Activated CD4-positive, alpha-beta T cell treated with anti-CD3 and anti-CD28 coated beads, Interleukin-2, amount 50 U/mL, for 16 hours (primary cell): ENCODE measurements around the gene CASTOR1.
A peak's percentile ranks its signal among the peaks of the same experiment; 100 is the strongest.

Experiments used
- DNase-seq: peaks from one replicate; pipeline ENCODE4 v3.0.0-alpha.2; 2020

CASTOR1 gene

DNA sequence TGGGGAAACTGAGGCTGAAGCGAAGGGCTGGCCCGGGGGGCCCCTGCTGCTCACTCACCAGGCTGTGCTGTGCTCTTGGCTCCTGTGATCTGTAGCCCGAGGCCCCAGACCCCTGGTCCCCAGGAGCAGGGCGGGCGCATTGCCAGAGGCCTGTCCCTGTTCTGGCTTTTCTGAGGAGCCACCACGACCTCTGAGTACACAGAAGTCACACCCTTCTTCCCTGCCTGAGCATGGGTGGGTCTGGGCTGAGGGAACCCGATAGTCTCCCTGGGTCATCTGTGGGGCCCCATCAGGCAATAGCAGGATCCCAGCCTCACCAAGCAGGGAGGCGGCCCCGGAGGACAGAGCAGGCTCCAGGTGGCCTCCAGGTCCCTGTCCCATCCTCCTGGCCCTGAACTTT is 5.1 kb downstream of the CASTOR1 start:
- no peak for DNase-seq

DNA sequence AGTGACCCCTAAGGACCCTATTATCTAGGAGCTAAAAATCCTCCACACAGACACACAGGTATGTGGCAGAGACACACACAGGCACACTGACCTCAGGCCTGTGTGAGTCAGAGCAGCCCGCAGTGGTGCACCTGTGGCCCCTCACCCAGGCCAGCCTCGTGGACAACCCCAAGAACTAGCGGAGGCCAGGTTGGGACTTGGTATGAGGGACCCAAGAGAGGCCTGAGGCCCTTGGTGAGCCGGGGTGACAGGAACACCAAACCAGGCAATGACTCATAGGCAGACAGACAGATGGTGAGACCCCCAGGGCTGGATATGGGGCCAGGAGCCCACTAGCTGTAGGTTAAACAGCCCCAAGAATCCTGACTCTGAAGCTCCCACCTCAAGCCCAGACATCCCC is 6.0 kb downstream of the CASTOR1 start:
- no peak for DNase-seq

DNA sequence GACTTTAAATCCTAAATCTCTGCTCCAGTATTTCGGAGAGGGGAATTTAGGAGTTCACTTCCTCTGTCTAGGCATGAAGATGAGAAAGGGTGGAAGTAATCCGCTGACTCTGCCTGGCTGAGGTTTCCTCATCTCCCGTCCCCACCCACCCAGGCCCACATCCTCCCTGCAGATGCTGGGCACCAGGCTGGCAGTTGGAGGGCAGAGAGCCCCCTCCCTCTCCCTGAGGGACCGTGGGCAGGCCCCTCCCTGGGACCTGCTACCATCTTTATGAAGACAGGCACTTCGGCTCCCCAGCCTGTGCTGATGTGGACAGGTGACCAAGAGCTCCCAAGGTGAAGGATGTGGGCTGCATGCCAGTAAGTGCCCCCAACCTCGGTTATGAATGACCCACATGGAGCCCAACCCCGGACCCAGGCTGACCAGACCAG is 6.7 kb downstream of the CASTOR1 start:
- DNase-seq: no peak

DNA sequence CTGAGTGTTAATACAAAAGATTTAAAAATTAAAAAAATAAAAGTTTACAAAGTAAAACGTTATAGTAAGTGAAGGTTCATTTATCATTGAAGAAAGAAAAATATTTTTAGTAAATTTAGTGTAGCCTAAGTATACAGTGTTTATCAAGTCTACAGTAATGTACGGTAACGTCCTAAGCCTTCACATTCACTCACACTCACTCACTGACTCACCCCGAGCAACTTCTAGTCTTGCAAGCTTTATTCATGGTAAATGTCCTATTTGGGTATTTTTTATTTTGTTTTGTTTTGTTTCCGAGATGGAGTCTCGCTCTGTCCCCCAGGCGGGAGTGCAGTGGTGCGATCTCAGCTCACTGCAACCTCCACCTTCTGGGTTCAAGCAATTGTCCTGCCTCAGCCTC is 8.8 kb downstream of the CASTOR1 start:
- no peak for DNase-seq

DNA sequence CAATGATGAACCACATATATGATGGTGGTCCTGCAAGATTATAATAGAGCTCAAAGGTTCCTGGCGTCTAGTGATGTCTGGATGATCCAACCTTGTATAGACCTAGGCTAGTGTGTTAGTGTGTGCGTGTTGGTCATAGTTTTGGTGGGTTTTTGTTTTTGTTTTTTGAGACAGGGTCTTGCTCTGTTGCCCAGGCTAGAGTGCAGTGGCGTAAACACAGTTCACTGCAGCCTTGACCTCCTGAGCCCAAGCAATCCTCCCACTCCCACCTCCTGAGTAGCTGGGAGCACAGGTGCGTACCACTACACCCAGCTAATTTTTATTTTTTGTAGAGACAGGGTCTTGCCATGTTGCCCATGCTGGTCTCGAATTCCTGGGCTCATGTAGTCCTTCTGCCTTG is 9.4 kb downstream of the CASTOR1 start:
- no peak for DNase-seq

DNA sequence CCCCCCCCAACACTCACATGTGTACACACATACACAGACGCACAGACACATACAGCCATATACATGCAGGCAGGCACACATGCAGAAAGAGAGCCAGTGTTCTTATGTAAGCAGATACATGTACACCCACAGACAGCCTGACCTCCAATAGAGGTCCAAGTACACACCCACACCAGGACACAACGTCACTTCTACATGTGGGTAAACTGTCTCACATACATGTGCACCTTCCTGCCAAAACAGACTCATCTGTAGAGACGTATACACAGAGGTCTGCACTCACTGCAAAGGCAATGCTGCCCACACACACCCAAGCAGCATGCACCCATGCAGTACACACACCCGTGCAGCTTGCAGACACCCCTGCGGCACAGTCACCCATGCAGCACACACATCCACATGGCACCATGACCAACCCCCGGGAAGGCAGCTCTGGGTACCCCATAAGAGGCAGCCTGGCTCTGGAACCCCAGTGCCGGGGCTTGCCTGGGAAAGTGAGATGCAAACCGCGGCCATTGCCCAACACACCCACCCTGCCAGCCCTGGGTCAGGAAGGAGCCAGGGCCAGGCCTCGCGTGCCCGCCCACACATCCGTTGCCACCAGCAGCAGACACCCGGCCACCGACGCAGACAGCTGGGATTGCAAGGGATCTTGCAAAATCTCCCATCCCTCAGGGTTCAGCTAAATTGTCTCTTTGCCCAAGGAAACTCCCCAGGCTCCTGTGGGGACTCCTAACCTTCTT is 10.1 kb downstream of the CASTOR1 start:
- no peak for DNase-seq

DNA sequence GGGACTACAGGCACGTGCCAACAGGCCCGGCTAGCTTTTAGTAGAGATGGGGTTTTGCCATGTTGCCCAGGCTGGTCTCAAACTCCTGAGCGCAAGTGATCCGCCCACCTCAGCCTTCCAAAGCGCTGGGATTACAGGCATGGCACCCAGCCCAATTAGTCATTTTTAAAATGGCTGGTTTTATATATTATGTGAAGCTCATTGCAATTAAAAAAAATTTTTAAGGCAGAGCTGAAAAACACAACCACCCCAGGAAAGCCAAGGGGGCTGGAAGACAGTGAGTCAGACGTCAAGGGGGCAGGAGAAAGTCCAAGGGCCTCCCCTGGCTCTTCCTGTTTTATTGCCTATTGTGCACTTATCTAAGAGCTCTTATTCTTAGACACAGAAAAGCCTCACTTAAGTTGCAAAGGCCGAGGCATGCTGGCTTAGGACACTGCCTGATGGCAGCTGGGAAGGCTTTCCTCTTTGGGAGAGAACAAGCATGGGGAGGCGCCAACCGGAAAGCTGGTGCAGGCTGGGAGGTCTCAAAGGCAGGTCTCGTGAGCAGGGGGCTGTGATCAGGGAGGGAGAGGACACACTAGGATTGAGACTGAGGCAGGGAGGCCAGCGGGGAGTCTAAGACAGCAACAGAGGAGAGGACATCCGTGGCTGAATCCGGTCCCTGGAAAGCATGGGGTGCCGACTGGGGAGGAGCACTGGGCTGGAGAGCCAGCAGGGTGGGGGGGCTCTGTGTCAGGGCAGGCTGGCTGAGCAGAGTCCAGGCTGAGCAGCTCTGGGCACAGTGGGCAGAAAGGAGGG is 11.6 kb downstream of the CASTOR1 start:
- DNase-seq: no peak

DNA sequence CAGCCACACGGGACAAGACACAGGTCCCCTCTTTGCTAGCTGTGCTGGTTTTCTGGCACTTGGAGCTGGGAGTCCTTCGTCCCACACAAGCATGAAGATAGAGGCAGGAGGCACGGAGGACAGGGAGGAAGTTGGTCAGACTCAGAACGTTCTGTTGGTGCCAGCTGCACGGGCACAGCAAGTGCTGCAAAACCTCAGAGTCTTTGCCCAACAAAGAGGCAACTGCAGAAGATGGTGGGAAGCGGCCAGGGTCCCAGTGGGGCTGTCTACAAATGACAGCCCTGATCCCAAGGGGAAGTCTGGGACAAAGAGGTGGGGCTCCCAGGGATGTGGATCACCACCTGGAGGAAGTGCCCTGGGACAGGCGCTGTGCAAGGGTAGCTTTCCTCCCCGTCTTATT is 13.3 kb downstream of the CASTOR1 start:
- DNase-seq: no peak

DNA sequence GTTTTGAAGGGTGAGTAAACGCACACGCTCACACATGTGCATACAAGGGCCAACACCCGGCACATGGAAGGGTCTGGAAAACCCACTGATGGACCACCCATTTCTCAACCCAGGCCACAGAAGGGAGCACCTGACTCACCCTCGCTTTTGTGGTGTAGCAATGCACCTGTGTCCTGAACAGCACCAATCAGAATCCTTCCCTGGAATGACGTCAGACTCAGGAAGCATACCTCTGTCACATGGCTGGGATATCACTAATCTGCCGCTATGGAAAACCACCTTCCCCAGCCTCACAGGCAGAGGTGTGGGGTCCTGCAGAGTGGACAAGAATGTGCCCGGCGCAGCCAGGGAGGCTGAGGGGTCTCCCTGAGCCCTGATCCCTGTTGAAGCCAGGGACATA is 13.7 kb downstream of the CASTOR1 start:
- DNase-seq: no peak

DNA sequence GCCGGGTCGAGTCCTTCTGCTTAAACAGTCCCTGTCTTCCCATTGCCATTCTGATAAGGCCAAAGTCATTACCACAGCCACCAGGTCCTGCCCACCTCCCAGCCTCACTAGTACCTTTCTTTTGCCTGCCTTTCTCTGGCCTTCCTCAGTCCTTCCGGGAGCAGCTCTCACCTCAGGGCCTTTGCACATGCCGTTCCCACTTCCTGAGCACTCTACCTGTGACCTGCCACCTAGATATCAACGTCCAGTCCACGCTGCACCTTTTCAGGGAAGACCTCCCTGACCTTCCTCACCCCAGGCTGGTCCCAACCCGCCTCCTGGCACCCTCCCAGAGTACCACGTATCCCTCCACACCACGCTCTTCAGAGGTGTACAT is 14.9 kb downstream of the CASTOR1 start:
- DNase-seq: no peak

DNA sequence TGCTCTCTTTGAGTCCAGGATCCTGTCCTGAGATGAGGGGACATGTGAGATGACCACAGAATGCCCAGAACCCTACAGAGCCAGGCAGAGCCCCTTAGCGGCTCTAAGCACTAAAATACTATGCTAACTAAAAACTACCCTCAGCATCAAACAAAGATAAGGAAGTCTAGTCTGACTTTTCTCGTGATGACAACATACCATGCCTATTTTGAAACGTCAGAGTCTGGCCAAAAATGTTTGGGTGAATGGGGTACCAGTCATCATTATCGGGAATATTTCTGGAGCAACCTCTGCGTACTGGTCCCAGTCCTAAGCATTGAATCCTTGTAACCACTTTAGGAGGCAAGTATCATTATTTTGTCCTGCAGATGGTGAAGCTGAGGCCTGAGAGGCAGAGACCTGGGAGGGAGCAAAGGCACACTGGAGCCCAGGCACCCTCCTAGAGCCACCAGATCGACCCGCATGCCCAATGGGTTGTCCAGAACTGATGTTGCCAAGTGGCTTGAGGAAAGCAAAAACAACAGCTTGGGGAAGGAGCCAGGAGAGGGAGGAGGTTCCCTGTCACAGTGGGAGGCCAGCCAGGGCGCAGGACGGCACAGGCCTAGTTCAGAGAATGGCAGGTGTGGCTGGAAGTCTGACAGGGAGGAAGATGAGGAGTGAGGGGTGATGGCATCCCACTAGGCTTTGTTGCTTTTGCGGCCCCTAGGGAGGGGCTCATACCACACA is 15.4 kb downstream of the CASTOR1 start:
- DNase-seq: no peak

DNA sequence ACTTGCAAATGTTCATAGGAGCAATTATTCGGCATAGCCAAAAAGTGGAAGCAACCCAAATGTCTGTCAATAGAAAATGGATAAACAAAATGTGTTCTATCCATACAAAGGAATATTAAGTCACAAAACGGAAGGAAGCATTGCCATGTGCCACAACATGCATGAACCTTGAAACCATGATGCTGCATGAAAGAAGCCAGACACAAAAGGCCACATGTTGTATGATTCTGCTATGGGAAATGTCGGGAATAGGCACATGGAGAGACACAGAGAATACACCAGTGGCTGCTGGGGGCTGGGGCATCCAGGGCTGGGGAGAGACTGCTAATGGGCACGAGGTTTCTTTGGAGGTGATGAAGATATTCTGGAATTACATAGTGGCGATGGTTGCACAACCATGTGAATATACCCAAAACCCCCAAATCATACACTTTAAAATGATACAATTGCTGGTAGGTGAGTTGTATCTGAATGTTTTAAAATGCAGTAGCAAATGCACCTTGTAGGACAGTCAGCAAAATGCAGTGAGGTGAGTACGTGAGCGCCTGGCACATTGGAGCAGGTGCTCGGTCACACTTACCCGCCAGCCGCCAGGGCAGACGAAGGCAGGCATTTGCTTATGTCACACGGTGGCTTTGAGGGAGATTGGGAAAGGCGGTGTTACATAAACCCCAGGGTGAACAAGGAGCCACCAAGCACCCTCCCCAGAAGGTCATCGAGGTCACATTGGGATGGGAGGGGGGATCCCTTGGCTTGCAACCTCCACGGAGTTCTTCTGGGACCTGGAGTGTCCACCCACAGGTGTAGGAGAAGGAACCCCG is 16.3 kb downstream of the CASTOR1 start:
- no peak for DNase-seq

DNA sequence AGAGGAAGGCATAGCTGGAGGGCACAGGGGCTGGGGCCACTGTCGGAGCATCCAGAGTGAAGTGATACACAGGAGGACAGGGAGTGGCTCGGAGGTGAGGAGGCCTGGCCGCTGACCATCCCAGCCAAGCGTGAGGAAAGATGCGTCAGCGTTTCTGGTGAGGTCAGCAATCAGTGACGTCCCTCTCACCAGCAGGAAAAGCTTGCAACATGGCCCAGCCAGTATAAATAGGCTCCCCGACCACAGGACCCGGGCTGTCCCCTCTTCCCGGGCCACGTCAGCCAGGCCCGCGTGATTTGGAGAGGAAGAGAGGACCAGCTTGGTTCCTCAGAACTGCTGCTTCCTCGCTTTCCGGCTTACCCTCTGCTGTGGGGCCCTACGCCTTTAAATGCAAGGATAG is 18.5 kb downstream of the CASTOR1 start:
- DNase-seq: no peak

DNA sequence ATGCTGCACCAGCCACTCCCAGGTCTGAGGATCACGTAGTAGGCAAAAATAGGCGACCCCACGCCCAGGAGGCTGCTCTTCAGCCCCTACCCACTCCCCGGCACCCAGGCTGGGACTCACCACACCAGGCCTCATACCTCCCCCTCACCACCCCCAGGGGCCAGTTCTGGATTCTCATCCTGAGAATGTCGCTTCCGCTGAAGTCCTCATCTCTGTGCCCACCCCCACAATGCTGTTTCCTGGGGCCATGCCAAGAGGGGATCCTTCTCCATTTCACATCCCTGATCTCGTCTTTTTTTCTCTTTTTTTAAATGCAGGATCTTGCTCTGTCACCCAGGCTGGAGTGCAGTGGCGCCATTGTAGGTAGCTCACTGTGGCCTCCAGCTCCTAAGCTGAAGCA is 21.0 kb downstream of the CASTOR1 start:
- DNase-seq: no peak

DNA sequence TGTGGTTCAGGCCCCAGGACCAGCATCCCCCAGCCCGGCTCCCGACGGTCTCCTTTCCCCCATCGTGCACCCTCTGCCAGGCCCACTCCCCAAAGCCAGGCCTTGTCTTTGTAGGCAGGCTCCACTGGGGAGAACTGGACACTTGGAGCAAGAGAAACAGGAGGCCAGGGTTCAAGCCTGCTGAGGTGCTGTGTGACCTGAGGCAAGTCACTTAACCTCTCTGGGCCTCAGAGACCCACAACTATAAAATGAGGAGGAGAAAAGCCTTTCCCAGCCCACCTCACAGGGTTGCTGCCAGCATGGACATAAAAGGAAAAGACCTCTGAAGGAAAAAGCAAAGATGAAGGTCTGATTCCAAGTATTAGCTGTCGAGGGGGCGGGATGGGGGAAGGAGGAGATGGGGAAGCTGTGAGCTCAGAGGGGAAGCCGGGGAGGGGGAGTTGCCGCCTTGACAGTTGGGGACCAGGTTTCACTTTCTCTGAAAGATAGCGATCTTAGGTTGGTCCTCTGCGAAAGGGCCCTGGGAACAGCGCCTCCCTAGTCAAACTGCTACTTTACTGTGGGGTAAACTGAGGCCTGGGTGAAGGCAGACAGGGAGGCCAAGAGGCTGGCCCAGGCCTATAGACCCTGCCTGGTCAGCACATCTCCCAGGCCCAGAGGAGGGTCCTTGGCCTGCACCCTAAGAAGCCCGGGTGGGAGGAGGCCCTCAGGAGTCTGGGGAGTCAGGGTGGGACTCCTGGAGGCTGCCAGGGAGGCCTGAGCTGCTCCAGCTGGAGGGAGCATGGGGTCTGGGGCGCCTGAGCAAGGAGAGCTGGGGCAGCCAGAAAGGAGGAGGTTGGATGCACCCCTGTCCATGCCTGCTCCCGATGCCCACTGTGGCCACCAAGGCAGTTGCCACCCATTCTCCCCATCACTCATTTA is 21.7 kb downstream of the CASTOR1 start:
- peak; percentile 85 for DNase-seq

DNA sequence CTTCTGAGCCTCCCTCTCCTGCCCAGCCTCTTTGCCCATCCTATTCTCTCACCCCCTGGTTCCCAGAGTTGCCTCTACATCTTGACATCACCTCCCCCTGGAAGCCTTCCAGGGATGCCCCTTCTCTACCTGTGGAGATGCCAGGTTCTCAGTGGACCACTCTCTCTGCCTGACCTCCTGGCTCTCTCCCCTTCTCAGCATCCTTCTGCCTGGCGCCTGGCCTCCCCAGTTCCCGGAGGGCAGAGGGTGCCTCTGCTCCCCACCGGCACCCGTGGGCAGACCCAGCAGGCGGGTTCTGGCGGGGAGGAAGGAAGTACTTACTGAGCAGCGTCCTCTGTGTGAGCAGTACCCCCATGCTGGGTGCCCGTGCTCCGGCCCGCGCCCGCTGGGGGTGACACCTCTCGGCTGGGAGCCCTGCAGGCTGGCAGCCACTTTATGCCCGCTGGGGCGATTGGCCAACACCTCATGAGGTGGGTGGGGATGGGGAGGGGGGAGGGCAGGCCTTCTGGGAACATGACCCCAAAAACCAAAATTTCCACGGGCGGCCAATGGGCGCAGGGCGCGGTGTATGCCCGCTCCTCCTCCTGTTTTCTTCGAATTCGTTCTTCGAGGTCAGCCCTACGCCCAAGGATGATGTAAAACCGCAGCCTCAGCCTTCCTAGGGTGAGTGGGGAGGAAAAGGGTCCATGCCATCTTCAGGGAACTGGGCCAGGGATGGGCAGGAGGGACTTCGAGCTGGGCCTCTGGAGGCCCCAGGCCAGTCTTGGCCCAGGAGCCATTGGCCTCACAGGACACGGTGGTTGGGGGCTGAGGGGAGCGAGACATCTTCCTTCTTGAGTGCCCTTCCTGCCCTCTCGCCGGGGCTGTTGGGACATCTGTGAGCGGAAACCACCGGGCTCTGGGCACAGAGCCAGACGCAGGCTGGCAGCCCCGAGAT is 22.6 kb downstream of the CASTOR1 start, which contains the start of gene OSM:
Gene OSM, minus strand, starts transcription at position 407 of the 937 bp plus-strand sequence. Its CDS starts 52 bp downstream, at position 355.
- peak; percentile 94 for DNase-seq

DNA sequence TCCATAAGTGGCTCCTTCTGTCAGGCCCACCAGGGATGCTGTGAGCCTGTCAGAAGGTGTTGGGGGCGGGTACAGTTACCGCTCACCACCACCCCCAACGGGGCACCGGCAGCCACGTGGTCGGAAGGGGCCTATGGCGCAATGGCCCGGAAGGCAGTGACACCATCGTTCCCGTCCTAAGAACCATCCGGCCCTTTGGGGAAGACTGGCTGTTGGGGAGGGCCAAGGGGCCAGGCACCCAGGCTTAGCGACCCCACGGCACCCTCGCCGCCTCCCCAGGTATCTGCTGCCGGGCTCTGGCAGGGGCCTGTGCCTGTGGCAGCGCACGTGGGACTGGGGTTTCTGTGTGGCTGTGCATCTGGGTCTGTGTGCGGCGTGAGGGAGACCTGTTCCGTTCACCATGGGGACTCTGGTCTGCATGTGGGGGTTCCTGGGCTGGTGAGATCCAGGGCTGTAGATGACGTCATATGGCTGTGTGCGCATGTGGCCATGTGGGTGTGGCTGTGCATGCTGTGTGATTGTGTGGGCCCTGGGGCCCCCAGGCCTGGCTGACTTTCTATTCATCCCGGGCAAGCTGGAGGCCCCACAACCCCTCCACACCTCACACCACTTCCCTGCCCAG is 23.4 kb downstream of the CASTOR1 start:
- peak; percentile 91 for DNase-seq

DNA sequence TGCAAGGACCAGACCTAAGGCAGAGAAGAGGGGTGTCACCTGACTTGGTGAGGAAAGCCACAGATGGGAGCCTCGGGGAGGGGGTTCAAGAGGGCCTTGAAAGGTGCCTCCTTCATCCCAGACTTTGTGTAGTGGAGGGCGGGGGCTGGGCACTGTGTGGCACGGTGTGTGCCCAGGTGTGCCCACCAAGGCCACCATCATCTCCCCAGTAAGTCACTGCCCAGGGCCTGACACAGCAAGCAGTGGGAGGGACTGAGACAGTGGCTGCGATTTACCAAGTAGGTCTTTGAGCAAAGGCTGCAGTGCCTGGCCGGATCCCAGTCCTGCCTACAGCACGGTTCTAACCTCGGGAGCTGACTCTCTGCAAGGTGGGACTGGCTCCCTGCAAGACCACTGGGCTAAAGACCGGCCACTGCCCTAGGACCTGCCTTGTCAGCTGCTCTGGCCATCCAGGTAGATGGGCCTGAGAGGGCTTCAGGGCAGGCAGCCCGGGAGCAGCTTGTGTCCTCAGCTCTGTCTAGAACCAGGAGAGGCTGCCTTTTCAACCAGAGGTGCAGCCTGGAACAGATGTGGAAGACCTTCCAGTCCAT is 24.1 kb downstream of the CASTOR1 start:
- no peak for DNase-seq

DNA sequence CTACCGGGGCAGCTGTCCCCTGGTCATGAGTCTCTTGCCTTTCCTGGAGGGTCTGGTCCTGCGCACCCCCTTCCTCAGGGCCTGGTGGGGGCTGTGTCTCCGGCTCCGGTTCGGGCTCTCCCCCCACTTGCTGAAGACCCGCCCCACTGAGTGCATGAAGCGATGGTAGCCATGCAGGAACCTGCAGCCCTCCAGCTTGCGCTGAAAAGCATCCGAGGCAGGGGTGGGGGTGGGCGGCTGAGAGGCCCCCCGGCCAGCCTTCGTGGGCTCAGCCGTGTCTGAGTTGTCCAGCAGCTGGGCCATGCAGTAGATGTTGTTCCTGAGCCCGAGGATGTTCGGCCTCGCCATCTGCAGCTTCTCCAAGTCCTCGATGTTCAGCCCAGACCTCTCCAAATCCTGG is 25.4 kb downstream of the CASTOR1 start:
- no peak for DNase-seq
